Ramos (cell line): ENCODE results near the gene MRPL46.

Source experiments
- in situ Hi-C: fragments of 300-500 bp; cut with MboI; formaldehyde crosslinking; loops from one replicate; pipeline ENCODE4 v1.14.3; 2022; ENCODE audit warnings: low sequenced_read_pairs; ENCODE audit not compliant: unreplicated experiment

The MRPL46 gene

GRCh38 chr15:88467073-88467934, at the start of gene MRPL46, which contains the start of gene MRPS11:
MRPL46 (minus strand) TSS chr15:88467388; CDS start chr15:88467377, 11 bp downstream.
MRPS11 (plus strand) TSS chr15:88467708; CDS start chr15:88467718, 10 bp downstream.
- in situ Hi-C loops, result no loop called here

DNA sequence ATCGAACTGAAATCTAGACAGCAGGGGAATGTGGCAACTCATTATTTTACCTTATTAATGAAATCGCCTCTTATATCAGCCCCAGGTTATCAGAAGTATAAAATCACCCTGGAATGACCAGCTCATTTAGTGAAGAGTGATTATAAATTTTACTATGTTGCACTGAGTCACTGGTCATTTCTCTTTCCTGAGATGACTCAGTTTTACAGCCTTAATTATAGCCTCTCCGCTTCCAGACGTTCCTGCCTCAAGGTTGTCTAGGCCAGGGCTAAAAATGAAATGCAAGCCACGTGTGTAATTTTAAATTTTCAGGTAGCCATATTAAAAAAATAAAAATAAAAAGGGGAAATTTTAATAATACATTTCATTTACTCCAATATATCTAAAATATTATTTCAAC, 46.0 kb upstream of the MRPL46 start:
- in situ Hi-C loops, result no loop called here

DNA sequence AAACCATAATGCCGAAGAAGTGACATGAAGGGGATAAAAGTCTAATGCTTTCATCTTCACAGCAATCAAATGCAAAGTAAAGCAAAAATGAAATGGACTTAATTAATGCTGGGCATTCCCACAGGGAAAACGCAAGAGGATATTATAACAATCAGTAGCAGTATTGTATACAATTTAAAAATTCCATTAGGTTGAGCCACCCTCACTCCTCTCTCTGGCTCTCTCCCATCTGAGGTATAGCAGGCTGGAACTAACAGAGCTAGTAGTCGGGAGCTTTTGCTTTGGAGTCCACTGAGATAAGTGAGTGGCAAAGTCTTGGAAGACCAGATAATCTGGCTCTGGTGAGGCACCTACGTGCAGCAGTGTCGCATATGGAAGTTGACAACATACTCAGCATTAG, 45.4 kb upstream of the MRPL46 start:
- in situ Hi-C loops, result no loop called here

- in situ Hi-C loops, result no loop called here
These were observed 44.9 kb upstream of the MRPL46 start for GRCh38 chr15:88512078-88512477.

GRCh38 chr15:88511161-88511560, 44.0 kb upstream of the MRPL46 start:
- in situ Hi-C loops, result no loop called here

GRCh38 chr15:88509964-88510363, 42.8 kb upstream of the MRPL46 start:
- in situ Hi-C loops, result no loop called here

- in situ Hi-C loops, result no loop called here
These were observed 42.1 kb upstream of the MRPL46 start for GRCh38 chr15:88509321-88509720.

GRCh38 chr15:88506628-88507027, 39.4 kb upstream of the MRPL46 start:
- in situ Hi-C loops, result no loop called here

- in situ Hi-C loops, result no loop called here
These were observed 38.5 kb upstream of the MRPL46 start for GRCh38 chr15:88505721-88506120.

DNA sequence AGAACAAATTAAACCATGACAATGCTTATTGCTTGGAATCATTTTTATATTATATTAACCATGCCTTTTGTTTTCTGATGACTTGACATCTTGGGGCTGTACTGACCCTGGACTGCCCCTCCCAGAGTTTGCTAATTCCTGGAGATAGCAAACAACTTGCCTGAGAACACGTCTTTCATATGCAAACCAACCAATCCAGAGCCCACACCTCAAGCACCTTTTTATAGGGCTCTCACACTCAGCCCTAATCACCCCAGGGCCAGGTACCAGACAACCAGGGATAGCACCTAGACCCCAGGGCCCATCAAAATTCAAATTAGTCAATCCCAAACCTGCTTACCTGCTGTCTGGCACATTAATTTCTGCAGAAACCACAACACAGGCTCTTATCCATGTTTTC, 37.3 kb upstream of the MRPL46 start:
- in situ Hi-C loops, result no loop called here

DNA sequence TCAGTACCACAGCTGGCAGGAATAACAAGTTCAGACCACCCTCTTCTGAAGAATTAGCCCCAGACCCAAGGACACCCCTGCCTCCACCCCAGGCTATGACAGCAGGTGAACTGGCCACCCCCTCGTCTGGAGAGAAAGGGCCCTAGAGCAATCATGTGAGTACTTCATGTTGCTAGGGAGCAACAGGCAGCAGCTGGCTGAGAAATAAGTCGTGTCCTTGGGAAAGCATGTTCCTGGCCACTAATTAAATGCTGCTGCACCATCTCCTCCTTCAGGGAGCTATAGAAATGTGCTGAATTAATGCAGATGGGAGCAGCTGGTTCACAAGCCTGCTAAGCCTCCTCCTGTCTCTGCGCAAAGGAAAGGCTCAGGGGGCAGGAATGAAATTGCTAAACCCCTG, 31.8 kb upstream of the MRPL46 start:
- in situ Hi-C loops, result no loop called here

GRCh38 chr15:88497109-88497765, 30.0 kb upstream of the MRPL46 start:
- in situ Hi-C loops, result no loop called here

GRCh38 chr15:88493844-88494243, 26.7 kb upstream of the MRPL46 start:
- in situ Hi-C loops, result no loop called here

DNA sequence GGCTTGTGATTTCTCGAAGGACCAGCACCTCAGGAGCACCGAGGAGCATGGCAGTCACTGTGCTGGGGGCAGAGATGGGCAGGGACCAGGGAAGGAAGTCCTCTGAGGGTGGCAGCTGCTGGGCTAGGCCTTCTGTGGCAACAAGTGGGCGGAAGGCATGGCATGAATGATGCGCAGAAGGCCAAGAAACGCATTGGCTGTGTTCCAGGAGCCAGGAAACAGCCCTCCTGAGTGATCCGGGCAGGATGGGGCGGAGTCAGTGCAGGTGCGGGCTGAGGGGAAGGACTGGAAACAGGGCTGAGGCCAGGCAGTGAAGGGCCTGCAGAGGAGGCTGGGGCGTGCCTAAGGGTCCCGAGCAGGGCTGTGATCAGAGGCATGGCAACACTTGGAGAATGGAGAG, 24.0 kb upstream of the MRPL46 start:
- in situ Hi-C loops, result no loop called here

- in situ Hi-C loops, result no loop called here
These were observed 22.8 kb upstream of the MRPL46 start for GRCh38 chr15:88490036-88490435.

- in situ Hi-C loops, result no loop called here
These were observed 22.1 kb upstream of the MRPL46 start for GRCh38 chr15:88489321-88489720.

DNA sequence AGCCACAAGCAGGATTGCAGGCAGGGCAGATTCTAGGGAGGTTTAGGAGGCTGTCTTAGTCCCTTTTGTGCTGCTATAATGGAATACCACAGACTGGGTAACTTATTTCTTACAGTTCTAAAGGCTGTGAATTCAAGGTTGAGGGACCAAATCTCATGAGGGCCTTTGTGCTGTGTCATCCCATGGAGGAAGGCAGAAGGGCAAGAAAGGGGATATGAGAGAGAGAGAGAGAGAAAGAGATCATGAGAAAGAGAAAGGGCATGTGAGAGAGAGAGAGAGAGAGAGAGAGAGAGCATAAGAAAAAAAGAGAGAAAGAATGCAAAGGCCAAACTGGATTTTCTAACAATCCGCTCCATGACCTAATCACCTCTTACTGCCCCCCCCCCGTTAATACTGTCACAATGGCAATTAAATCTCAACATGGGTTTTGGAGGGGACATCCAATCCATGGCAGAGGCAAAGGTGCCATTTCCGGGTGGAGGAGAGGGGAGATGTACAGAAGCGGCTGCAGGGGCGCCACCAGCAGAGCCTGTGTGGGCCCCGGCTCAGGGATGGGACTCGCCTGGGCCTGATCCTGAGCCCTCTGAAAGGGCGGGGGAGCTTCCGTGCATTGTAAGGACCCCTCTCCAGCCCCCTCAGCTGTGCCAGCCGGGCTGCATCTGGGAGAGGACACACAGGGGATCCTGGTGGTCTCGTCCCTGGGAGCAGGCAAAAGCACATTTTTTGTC, 20.8 kb upstream of the MRPL46 start:
- in situ Hi-C loops, result no loop called here

DNA sequence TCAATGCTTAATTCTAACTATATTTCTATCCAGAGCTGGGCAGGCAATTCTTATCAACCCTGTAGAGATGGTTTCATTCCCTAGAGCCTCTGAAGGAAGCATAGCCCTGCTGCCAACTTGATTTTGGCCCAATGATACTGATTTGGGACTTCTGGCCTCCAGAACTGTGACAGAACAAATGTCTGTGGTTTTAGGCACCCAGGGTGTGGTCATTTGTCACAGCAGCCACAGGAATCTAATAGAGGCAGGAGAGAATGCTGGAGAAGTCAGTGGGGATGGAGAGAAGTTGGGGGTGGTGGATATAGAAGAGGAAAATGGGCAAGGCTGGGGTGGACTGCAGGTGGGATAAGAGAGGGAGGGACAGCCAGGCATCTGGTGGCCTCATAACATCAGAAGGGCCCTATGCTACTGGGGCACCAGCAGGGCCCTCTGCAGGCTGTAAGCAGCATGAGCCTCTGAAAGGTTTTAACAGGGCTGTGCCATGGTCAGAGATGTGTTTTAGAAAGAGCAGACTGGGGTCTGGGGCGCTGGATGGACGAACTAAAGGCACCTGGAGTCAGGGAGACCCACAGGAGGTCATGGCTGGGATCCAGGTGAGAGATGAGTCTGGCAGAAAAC, 20.1 kb upstream of the MRPL46 start:
- in situ Hi-C loops, result no loop called here

GRCh38 chr15:88484682-88485331, 17.6 kb upstream of the MRPL46 start:
- in situ Hi-C loops, result no loop called here

GRCh38 chr15:88482263-88482662, 15.1 kb upstream of the MRPL46 start:
- in situ Hi-C loops, result no loop called here
